DMS153 treated with DMSO at 0.1 percent for 48 hours (cell line): ENCODE results near the gene CDH4.

Experiments
- DNase-seq: peaks from one replicate; lab custom pipeline; 2025; ENCODE audit not compliant: unreplicated experiment; lab: John Stamatoyannopoulos, UW

The CDH4 gene

DNA sequence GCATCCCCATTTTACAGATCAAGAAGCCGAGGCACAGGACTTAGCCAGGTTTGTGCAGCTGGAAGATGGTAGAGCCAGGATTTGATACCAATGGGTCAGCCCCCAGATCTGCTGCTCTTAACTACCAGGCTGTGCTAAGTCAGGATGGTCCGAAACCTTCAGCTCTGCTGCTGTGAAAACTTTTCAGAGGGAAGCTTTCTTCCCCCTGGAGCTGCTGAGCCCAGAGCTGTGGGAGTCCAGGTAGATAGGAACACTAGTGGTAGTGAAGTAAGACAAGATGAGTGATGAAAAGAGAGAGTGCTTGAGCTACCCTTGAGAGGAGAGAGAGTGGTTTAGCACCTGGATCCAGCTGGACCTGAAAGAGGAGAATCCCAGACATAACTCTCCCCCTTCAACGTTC lies 230.8 kb downstream of the CDH4 start:
- no peak for DNase-seq

DNA sequence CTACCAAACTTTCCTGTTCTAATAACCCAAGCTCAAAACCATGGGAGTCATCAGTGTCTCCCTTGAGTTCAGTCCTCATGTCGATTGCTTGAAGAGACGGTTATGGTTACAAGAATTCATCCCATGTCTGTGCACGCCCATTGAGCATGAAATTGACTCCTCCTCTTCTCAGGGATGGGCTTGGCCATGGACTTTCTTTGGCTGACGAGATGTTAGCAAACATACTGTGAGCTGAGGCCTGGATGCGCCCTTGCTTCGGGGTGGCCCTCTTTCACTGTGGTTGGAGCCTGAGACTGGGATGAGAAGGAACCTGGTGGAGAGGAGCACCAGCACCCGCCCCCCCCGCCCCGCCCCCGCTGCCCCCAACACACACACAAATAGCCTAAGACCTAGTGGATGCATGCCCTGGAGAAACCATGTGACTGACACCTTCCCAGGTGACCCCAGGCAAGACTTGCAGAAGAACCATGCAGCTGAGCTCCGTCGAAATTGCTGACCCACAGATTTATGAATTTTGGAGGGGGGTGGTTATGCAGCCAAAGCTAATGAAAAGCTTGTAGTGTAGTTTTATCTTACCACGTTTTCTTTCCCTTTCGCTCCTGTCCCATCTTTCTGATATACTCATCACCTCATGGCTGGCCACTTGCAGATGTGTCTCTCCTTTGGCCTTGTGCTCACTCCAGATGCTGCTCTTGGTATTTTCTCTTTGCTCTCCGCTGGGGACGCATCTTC lies 231.4 kb downstream of the CDH4 start:
- DNase-seq, result no peak

GRCh38 chr20:61486198-61486597 lies 234.1 kb downstream of the CDH4 start:
- no peak for DNase-seq

DNA sequence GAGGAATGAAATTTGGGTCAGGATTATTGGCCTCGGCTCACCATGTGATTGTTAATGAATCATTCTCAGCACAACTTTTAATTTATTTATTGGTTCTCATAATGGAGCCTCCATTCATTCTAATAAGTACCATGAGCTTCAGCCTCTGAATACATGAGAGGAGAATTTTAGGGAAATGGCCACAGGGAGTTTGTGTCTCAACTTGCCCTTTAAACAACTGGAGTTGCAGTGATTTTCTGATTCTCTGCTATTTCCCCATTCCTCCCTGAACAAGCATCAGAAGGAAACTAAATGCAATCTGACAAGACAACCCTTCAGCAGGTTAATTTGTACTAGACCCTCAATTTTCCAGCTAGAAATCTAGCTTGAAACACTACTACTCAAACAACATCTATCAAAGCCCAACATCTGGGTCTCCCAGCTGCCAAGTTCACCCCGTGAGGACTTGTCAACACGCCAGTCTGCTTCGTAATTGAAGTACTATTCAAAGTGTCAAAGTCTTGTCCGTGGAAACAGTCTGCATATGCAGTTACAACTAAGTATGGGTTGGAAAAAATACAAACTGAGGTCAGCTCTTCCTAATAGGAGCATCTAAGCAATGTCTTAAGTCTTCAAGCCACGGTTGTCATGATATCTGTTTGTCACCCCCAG lies 235.4 kb downstream of the CDH4 start:
- no peak for DNase-seq

DNA sequence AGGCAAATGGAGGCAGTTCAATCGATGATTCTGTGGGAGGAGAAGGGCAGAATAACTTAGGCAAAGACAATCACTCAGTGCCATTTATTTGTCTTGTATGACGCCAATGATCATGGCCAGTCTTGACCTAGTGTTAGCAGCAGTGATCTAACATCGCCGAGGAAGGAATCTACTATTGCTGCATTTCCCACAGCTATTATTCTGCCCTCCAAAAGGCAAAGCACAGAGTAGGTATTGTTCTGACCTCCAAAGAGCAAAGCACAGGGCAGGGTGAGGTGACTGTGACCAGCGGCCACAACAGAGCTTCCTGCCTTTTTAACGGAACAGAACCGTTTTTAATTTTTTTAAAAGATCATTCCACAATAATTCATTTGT lies 235.9 kb downstream of the CDH4 start:
- DNase-seq, result no peak

- DNase-seq, result no peak
Measured at GRCh38 chr20:61490721-61491120, 238.7 kb downstream of the CDH4 start.

DNA sequence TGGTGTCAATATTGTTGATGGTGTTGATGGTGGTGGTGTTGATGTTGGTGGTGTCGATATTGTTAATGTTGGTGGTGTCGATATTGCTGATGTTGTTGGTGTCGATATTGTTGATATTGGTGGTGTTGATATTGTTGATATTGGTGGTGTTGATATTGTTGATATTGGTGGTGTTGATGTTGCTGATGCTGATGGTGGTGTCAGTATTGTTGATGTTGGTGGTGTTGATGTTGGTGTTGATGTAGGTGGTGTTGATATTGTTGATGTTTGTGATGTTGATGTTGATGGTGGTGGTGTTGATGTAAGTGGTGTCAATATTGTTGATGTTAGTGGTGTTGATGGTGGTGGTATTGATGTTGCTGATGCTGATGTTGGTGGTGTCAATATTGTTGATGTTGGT lies 240.0 kb downstream of the CDH4 start:
- DNase-seq, result no peak

- DNase-seq, result no peak
Measured at GRCh38 chr20:61493798-61494305, 241.8 kb downstream of the CDH4 start.

GRCh38 chr20:61494763-61495575 lies 242.9 kb downstream of the CDH4 start:
- DNase-seq, result no peak

DNA sequence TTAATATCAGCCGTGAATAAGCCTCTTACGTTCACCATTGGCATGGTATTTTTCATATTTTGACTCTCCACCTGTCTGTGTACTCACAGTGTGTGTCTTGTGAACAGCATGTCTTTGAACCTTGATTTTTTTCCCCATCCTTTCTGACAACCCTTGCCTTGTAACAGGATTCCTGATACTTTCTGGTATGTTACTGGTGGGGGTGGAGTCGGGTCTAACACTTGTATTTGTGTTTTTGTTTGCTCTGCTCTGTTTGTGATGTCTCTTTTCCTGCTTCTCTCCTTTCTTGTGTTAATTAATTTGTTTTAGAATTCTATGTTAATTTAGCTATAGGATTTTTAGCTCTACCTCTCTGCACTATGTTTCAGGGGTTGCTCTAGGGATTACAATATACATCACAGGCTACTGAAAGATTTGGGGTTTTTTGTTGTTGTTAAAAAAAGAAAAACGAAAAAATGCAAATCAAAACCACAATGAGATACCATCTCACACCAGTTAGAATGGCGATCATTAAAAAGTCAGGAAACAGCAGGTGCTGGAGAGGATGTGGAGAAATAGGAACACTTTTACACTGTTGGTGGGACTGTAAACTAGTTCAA lies 245.1 kb downstream of the CDH4 start:
- no peak for DNase-seq

GRCh38 chr20:61499859-61500554 lies 247.9 kb downstream of the CDH4 start:
- DNase-seq, result no peak

DNA sequence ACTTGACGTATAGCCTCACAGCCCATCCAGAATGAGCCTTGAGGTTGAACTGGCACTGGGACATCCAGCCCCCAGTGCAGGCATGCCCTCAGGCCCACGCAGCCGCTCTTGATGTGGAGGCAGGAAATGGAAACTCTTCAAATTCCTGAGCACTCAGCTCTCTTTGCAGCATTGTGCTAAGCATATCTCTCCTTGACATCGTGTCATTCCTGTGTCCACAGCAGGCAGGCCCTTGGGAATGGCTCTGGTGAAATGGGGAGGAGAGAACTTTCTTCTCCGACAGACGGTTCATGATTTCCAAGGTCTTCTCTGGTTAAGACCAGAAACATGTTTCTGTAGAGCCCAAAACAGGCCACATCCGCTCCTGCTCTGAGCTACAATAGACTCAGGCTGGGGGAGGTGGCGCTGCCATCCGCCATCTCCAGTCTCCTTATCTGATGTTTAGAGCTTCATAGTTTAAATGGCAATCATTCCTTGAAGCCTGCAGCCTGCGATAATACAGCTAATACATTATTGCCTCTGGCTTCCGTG lies 248.8 kb downstream of the CDH4 start:
- no peak for DNase-seq

- DNase-seq, result no peak
Measured at GRCh38 chr20:61502433-61502832, 250.4 kb downstream of the CDH4 start.

GRCh38 chr20:61503106-61503505 lies 251.0 kb downstream of the CDH4 start:
- DNase-seq, result no peak

- DNase-seq, result no peak
Measured at GRCh38 chr20:61505508-61505907, 253.4 kb downstream of the CDH4 start.

DNA sequence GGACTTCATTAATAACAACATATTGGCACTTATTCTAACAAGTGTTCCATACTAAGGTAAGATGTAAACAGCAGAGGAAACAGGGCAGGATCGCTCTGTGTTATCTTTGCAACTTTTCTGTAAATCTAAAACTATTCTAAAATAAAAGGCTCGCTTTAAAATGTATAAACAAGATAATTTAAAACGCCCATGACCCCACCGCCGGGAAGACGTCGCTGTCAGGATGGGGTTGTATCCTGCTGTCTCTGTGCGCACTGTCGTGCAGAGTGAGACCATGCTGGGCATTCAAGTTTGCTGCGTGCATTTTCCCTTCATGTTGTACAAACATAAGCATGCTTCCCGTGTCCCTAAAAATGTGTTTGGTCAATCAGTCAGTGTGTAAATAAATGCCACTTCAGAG lies 255.7 kb downstream of the CDH4 start:
- no peak for DNase-seq

- no peak for DNase-seq
Measured at GRCh38 chr20:61508301-61509096, 256.4 kb downstream of the CDH4 start.

DNA sequence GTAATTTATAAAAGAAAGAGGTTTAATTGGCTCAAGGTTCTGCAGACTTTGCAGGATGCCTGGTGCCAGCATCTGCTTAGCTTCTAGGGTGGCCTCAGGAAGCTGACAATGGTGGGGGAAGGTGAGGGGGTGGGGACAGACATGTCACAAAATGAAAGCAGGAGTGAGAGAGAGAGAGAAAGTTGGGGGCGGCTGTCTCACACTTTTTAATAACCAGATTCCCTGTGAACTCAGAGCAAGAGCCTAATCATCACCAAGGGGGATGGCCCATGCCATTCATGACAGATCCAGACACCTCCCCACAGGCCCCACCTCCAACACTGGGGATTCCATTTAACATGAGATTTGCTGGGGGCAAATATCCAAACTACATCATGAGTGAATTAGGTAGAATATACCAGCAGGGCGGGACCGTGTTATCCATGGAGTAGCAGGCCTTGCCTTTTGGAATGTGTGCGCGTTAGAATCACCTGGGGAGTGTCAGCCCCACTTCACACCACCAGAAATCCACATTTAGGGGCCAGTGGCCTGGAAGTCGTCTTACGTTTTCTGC lies 258.8 kb downstream of the CDH4 start:
- no peak for DNase-seq

DNA sequence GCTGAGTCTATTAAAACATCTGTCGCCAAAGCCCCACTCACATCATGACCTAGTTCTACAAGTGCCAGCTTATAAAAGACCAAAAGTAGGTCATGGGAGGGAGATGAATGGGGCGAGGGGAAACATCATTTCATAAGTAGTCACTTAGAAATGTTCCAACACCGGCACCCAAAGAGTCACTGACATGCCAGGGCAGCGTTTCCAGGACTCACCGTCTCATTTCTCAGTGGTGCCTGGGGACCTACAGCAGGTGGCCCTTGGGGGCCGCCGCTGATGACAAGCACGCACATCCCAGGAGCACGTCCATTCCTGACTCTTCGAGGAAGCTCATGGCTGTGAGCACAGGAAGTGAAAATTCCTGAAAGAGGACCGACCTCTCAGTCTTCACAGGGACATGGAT lies 260.4 kb downstream of the CDH4 start:
- no peak for DNase-seq
